ENCODE data around the gene HSD3B7. TPM values are rescaled to one million over a fixed set of nuclear protein-coding genes. Genes with fewer than 3 reads are reported as not detected.

HSD3B7 gene
- total RNA-seq, 2 experiments from 2014 or later, result 2.4 to 3.3 TPM

- no peaks in the 10 kb centered on the region for H3K36me3 ChIP-seq (ENCODE audit: insufficient read depth, low read length)
- ChIA-PET POLR2A (no interaction called here), CTCF (ENCODE audit: unreplicated experiment) (no interaction called here)
- H3K79me2 ChIP-seq (ENCODE audit: insufficient read depth, low read depth, low read length), result no peaks in the 10 kb centered on the region
- DNase-seq (ENCODE audit: low spot score), result no peak
- BruUV-seq (replicated peaks), result no TSS peak
- H3K4me1 ChIP-seq (ENCODE audit: insufficient read depth, low read length, poor library complexity, severe bottlenecking), result no peaks in the 10 kb centered on the region
- TF ChIP-seq CTCF (conservative IDR thresholded peaks at IDR 0.05; ENCODE audit: low read length) (no peak), EZH2phosphoT487 (IDR thresholded peaks at IDR 0.05; ENCODE audit: borderline replicate concordance, low read depth, low read length) (no peak)
- intact Hi-C loops (cut with micrococcal nuclease; ENCODE audit: unreplicated experiment), result no loop called here
- no peak overlapping the region for H2AFZ ChIP-seq (ENCODE audit: low read length)
- H4K20me1 ChIP-seq (ENCODE audit: insufficient read depth, low read length), result no peaks in the 10 kb centered on the region
- no peaks in the 10 kb centered on the region for H3K9me2 ChIP-seq (ENCODE audit: insufficient read depth, low read length)
- H3K9me3 ChIP-seq (ENCODE audit: low read length), result no peaks in the 10 kb centered on the region
- no peak overlapping the region for H3K4me3 ChIP-seq (ENCODE audit: low read depth, low read length, poor library complexity, severe bottlenecking)
- no peak overlapping the region for H3K27ac ChIP-seq (ENCODE audit: low read depth, low read length, poor library complexity, severe bottlenecking)
- no peak overlapping the region for H3K4me2 ChIP-seq (ENCODE audit: low read length)
Observed at GRCh38 chr16:31025339-31025738, 40.3 kb downstream of the HSD3B7 start.

- Histone ChIP-seq H3K4me1 (ENCODE audit: insufficient read depth, low read length, poor library complexity, severe bottlenecking) (peaks cover 13% of the 10 kb centered on the region), H3K79me2 (ENCODE audit: insufficient read depth, low read depth, low read length) (no peaks in the 10 kb centered on the region; the same call in 1 of the 2 replicates), H3K27ac (ENCODE audit: low read depth, low read length, poor library complexity, severe bottlenecking) (no peak overlapping the region), H2AFZ (ENCODE audit: low read length) (no peak overlapping the region), H3K9me3 (ENCODE audit: low read length) (no peaks in the 10 kb centered on the region), H3K9me2 (ENCODE audit: insufficient read depth, low read length) (no peaks in the 10 kb centered on the region), H3K4me2 (ENCODE audit: low read length) (no peak overlapping the region), H3K36me3 (ENCODE audit: insufficient read depth, low read length) (no peaks in the 10 kb centered on the region), H4K20me1 (ENCODE audit: insufficient read depth, low read length) (no peaks in the 10 kb centered on the region), H3K4me3 (ENCODE audit: low read depth, low read length, poor library complexity, severe bottlenecking) (no peak overlapping the region)
- BruUV-seq (replicated peaks), result no TSS peak
- POLR2A ChIA-PET, result interaction anchor here (0.6 kb wide), 1 partner anchor 193 kb away, joined by 3 read pairs; no protein-coding TSS in a partner anchor
- intact Hi-C loops (cut with micrococcal nuclease; ENCODE audit: unreplicated experiment), result no loop called here
- DNase-seq (ENCODE audit: low spot score), result no peak
- CTCF ChIA-PET (ENCODE audit: unreplicated experiment), result no interaction called here
- TF ChIP-seq EZH2phosphoT487 (IDR thresholded peaks at IDR 0.05; ENCODE audit: borderline replicate concordance, low read depth, low read length) (no peak), CTCF (conservative IDR thresholded peaks at IDR 0.05; ENCODE audit: low read length) (no peak)
Observed at GRCh38 chr16:31029272-31029671, 44.3 kb downstream of the HSD3B7 start.

GRCh38 chr16:31031276-31031675 lies 46.3 kb downstream of the HSD3B7 start:
- Histone ChIP-seq H3K9me2 (ENCODE audit: insufficient read depth, low read length) (no peaks in the 10 kb centered on the region), H3K27ac (ENCODE audit: low read depth, low read length, poor library complexity, severe bottlenecking) (no peak overlapping the region), H3K79me2 (ENCODE audit: insufficient read depth, low read depth, low read length) (no peaks in the 10 kb centered on the region; the same call in 1 of the 2 replicates), H3K4me1 (ENCODE audit: insufficient read depth, low read length, poor library complexity, severe bottlenecking) (peaks cover 18% of the 10 kb centered on the region), H4K20me1 (ENCODE audit: insufficient read depth, low read length) (no peaks in the 10 kb centered on the region), H3K4me2 (ENCODE audit: low read length) (no peak overlapping the region), H3K9me3 (ENCODE audit: low read length) (no peaks in the 10 kb centered on the region), H2AFZ (ENCODE audit: low read length) (no peak overlapping the region), H3K4me3 (ENCODE audit: low read depth, low read length, poor library complexity, severe bottlenecking) (no peak overlapping the region), H3K36me3 (ENCODE audit: insufficient read depth, low read length) (peaks cover 4% of the 10 kb centered on the region; the same call in 1 of the 2 replicates)
- DNase-seq (ENCODE audit: low spot score), result no peak
- CTCF ChIA-PET (ENCODE audit: unreplicated experiment), result no interaction called here
- BruUV-seq (replicated peaks), result no TSS peak
- no peak for TF ChIP-seq EZH2phosphoT487 (IDR thresholded peaks at IDR 0.05; ENCODE audit: borderline replicate concordance, low read depth, low read length)
- TF ChIP-seq CTCF (conservative IDR thresholded peaks at IDR 0.05; ENCODE audit: low read length), result no peak
- intact Hi-C loops (cut with micrococcal nuclease; ENCODE audit: unreplicated experiment), result no loop called here
- POLR2A ChIA-PET, result no interaction called here

Data from OCI-LY7 (cell line).